Naive thymus-derived CD4-positive, alpha-beta T cell (primary cell): ENCODE results near the gene CPXM2. TPM values are rescaled to one million over a fixed set of nuclear protein-coding genes. Genes with fewer than 3 reads are reported as not detected.

Experiments used
- ATAC-seq: fragments of 150-1000 bp; cut with Tn5 transposase; 2 replicates; pipeline ENCODE4 v1.10.0; 2021; ENCODE audit warnings: mild to moderate bottlenecking, moderate library complexity
- CTCF ChIA-PET: fragments of 350-600 bp; sonication (Branson Sonifier 250); formaldehyde crosslinking; loops from one replicate; lab custom pipeline; 2021; ENCODE audit warnings: antibody characterized with exemption; lab: Charles Lee
- POLR2A ChIA-PET: fragments of 350-600 bp; sonication (Branson Sonifier 250); formaldehyde crosslinking; loops from one replicate; lab custom pipeline; 2021; ENCODE audit warnings: antibody characterized with exemption, inconsistent platforms; lab: Charles Lee
- DNase-seq, 9 donors: peaks; one replicate each; pipeline versions ENCODE4 v3.0.0 to v3.0.0-alpha.2; 2020 to 2022; ENCODE audit warnings: mixed read lengths in 1 of 9
- H3K27ac ChIP-seq: one replicate; pipeline ENCODE4 v1.7.0; 2013; ENCODE audit warnings: mild to moderate bottlenecking, low read depth, low read length, moderate library complexity
- H3K27me3 ChIP-seq, 2 donors: one replicate each; pipeline ENCODE4 v1.7.0; 2013; ENCODE audit warnings: low read length in 2 of 2, mild to moderate bottlenecking in 2 of 2, moderate library complexity in 2 of 2; ENCODE audit not compliant: control insufficient read depth in 2 of 2, insufficient read depth in 2 of 2
- H3K36me3 ChIP-seq, 3 experiments: 1 replicate in 2 of 3; 2 replicates in 1 of 3; pipeline ENCODE4 v1.7.0; 2013; ENCODE audit warnings: low read length in 3 of 3, mild to moderate bottlenecking in 3 of 3, moderate library complexity in 1 of 3; ENCODE audit not compliant: insufficient read depth in 3 of 3, control insufficient read depth in 2 of 3
- H3K4me1 ChIP-seq, 2 donors: one replicate each; pipeline ENCODE4 v1.7.0; 2013; ENCODE audit warnings: low read length in 2 of 2, mild to moderate bottlenecking in 2 of 2, moderate library complexity in 1 of 2; ENCODE audit not compliant: control insufficient read depth in 2 of 2, insufficient read depth in 2 of 2
- H3K4me3 ChIP-seq: 2 replicates; pipeline ENCODE4 v1.7.0; 2013; ENCODE audit warnings: mild to moderate bottlenecking, low read length
- H3K9me3 ChIP-seq, 3 experiments: 1 replicate in 2 of 3; 2 replicates in 1 of 3; pipeline ENCODE4 v1.7.0; 2013; ENCODE audit warnings: low read length in 3 of 3; ENCODE audit not compliant: control insufficient read depth in 2 of 3
- H3K27ac Mint-ChIP-seq, 9 donors: one replicate each; pipeline ENCODE4 v1.8.0; 2020 to 2022; ENCODE audit warnings: mixed read lengths in 9 of 9, mild to moderate bottlenecking in 8 of 9, moderate library complexity in 5 of 9, inconsistent platforms in 2 of 9
- H3K27me3 Mint-ChIP-seq, 5 donors: one replicate each; pipeline ENCODE4 v1.8.0; 2021 to 2022; ENCODE audit warnings: mixed read lengths in 5 of 5, mild to moderate bottlenecking in 1 of 5
- H3K36me3 Mint-ChIP-seq, 5 donors: one replicate each; pipeline ENCODE4 v1.8.0; 2020 to 2022; ENCODE audit warnings: mixed read lengths in 5 of 5, mild to moderate bottlenecking in 3 of 5, inconsistent platforms in 1 of 5
- H3K4me1 Mint-ChIP-seq, 7 donors: one replicate each; pipeline ENCODE4 v1.8.0; 2020 to 2022; ENCODE audit warnings: mixed read lengths in 7 of 7, mild to moderate bottlenecking in 3 of 7, inconsistent platforms in 1 of 7
- H3K4me3 Mint-ChIP-seq, 10 donors: one replicate each; pipeline ENCODE4 v1.8.0; 2020 to 2022; ENCODE audit warnings: mild to moderate bottlenecking in 10 of 10, mixed read lengths in 10 of 10, moderate library complexity in 6 of 10, inconsistent platforms in 2 of 10
- H3K9me3 Mint-ChIP-seq, 11 donors: one replicate each; pipeline ENCODE4 v1.8.0; 2020 to 2022; ENCODE audit warnings: mixed read lengths in 11 of 11, mild to moderate bottlenecking in 4 of 11, inconsistent platforms in 1 of 11, moderate library complexity in 1 of 11
- intact Hi-C, 2 donors: fragments of 100-400 bp; cut with micrococcal nuclease; formaldehyde crosslinking; loops; one replicate each; pipeline ENCODE4 v1.15.1; 2023
- polyA plus RNA-seq, 2 donors: library from polyadenylated mRNA; unstranded; fragments of 300-500 nt; fragmentation: Illumina TruSeq; gene quantifications; one replicate each; pipeline ENCODE4 v1.2.3, GENCODE V29; 2021
- total RNA-seq, 6 experiments: library from RNA in 5 of 6; stranded (reverse) in 5 of 6; gene quantifications; 1 replicate in 5 of 6; 2 replicates in 1 of 6; pipeline ENCODE4 v1.2.3 and lab custom pipeline; 2021 to 2026

The CPXM2 gene
- total and polyA plus RNA-seq, 7 experiments from 2014 or later = not detected

- H3K4me1 Mint-ChIP-seq = peaks cover 0 to 3% (median 0%) of the 10 kb centered on the region in 7 donors
- peaks cover 0 to 3% (median 0%) of the 10 kb centered on the region in 5 donors for H3K36me3 Mint-ChIP-seq
- peaks cover 7% of the 10 kb centered on the region in 3 experiments for H3K9me3 ChIP-seq
- H3K27me3 Mint-ChIP-seq = peaks cover 3 to 23% (median 12%) of the 10 kb centered on the region in 5 donors
- ChIA-PET POLR2A (no interaction called here), CTCF (no interaction called here)
- H3K4me3 ChIP-seq = no peak overlapping the region
- H3K27ac ChIP-seq = no peak overlapping the region
- no peaks in the 10 kb centered on the region for H3K4me1 ChIP-seq
- H3K9me3 Mint-ChIP-seq = peaks cover 0 to 20% (median 5%) of the 10 kb centered on the region in 11 donors
- H3K27me3 ChIP-seq = no peaks in the 10 kb centered on the region
- ATAC-seq (no peak), DNase-seq (no peak)
- no peaks in the 10 kb centered on the region for H3K36me3 ChIP-seq
- peak overlapping the region in 4 of 9 donors; percentile 34 to 84 (median 66) for H3K27ac Mint-ChIP-seq
- intact Hi-C loops = no loop called here
- peak overlapping the region in 2 of 10 donors; percentile 47 to 54 for H3K4me3 Mint-ChIP-seq
These were observed 118.7 kb downstream of the CPXM2 start for GRCh38 chr10:123772645-123773508.

GRCh38 chr10:123771877-123772644, 119.5 kb downstream of the CPXM2 start:
- H3K4me3 Mint-ChIP-seq = no peak overlapping the region
- peaks cover 0 to 3% (median 0%) of the 10 kb centered on the region in 5 donors for H3K36me3 Mint-ChIP-seq
- no peaks in the 10 kb centered on the region for H3K4me1 ChIP-seq
- DNase-seq (no peak), ATAC-seq (peak; percentile 63)
- H3K9me3 Mint-ChIP-seq = peaks cover 0 to 20% (median 5%) of the 10 kb centered on the region in 11 donors
- POLR2A ChIA-PET = no interaction called here
- peaks cover 5 to 23% (median 7%) of the 10 kb centered on the region in 5 donors for H3K27me3 Mint-ChIP-seq
- peak overlapping the region in 2 of 9 donors; percentile 51 to 80 for H3K27ac Mint-ChIP-seq
- peaks cover 0 to 3% (median 0%) of the 10 kb centered on the region in 7 donors for H3K4me1 Mint-ChIP-seq
- intact Hi-C loops = no loop called here
- no peaks in the 10 kb centered on the region for H3K27me3 ChIP-seq
- no peak overlapping the region for H3K4me3 ChIP-seq
- peaks cover 7% of the 10 kb centered on the region in 3 experiments for H3K9me3 ChIP-seq
- CTCF ChIA-PET = no interaction called here
- H3K36me3 ChIP-seq = no peaks in the 10 kb centered on the region
- no peak overlapping the region for H3K27ac ChIP-seq

GRCh38 chr10:123769647-123770046, 122.0 kb downstream of the CPXM2 start:
- H3K27ac ChIP-seq = no peak overlapping the region
- no peaks in the 10 kb centered on the region for H3K27me3 ChIP-seq
- Mint-ChIP-seq H3K27me3 (peaks cover 3 to 35% (median 18%) of the 10 kb centered on the region in 5 donors), H3K4me1 (peaks cover 0 to 3% (median 0%) of the 10 kb centered on the region in 7 donors), H3K9me3 (peaks cover 0 to 17% (median 5%) of the 10 kb centered on the region in 11 donors), H3K4me3 (no peak overlapping the region), H3K36me3 (peaks cover 0 to 3% (median 0%) of the 10 kb centered on the region in 5 donors), H3K27ac (no peak overlapping the region)
- no peak overlapping the region for H3K4me3 ChIP-seq
- peaks cover 7% of the 10 kb centered on the region in 3 experiments for H3K9me3 ChIP-seq
- intact Hi-C loops = no loop called here
- ChIA-PET POLR2A (no interaction called here), CTCF (no interaction called here)
- H3K4me1 ChIP-seq = no peaks in the 10 kb centered on the region
- no peaks in the 10 kb centered on the region for H3K36me3 ChIP-seq
- DNase-seq (no peak), ATAC-seq (no peak)

GRCh38 chr10:123766761-123767160, 124.8 kb downstream of the CPXM2 start:
- Mint-ChIP-seq H3K4me3 (no peak overlapping the region), H3K36me3 (no peaks in the 10 kb centered on the region), H3K9me3 (peaks cover 0 to 4% (median 0%) of the 10 kb centered on the region in 11 donors), H3K27ac (no peak overlapping the region), H3K4me1 (no peaks in the 10 kb centered on the region), H3K27me3 (peaks cover 3 to 39% (median 23%) of the 10 kb centered on the region in 5 donors)
- ChIA-PET POLR2A (no interaction called here), CTCF (no interaction called here)
- H3K27me3 ChIP-seq = no peaks in the 10 kb centered on the region
- H3K36me3 ChIP-seq = no peaks in the 10 kb centered on the region
- DNase-seq = no peak
- H3K9me3 ChIP-seq = peaks cover 0 to 5% (median 0%) of the 10 kb centered on the region in 3 experiments
- H3K4me1 ChIP-seq = no peaks in the 10 kb centered on the region
- ATAC-seq = no peak
- intact Hi-C loops = no loop called here
- H3K4me3 ChIP-seq = no peak overlapping the region
- H3K27ac ChIP-seq = no peak overlapping the region

GRCh38 chr10:123766012-123766411, 125.6 kb downstream of the CPXM2 start:
- POLR2A ChIA-PET = no interaction called here
- no peaks in the 10 kb centered on the region for H3K27me3 ChIP-seq
- H3K4me1 Mint-ChIP-seq = no peaks in the 10 kb centered on the region
- no peak overlapping the region for H3K27ac ChIP-seq
- DNase-seq (no peak), ATAC-seq (no peak)
- H3K36me3 Mint-ChIP-seq = no peaks in the 10 kb centered on the region
- no peaks in the 10 kb centered on the region for H3K36me3 ChIP-seq
- H3K9me3 ChIP-seq = no peaks in the 10 kb centered on the region
- H3K4me3 ChIP-seq = no peak overlapping the region
- intact Hi-C loops = no loop called here
- H3K4me1 ChIP-seq = no peaks in the 10 kb centered on the region
- CTCF ChIA-PET = no interaction called here
- H3K27me3 Mint-ChIP-seq = peaks cover 3 to 44% (median 23%) of the 10 kb centered on the region in 5 donors
- peaks cover 0 to 4% (median 0%) of the 10 kb centered on the region in 11 donors for H3K9me3 Mint-ChIP-seq
- H3K4me3 Mint-ChIP-seq = no peak overlapping the region
- no peak overlapping the region for H3K27ac Mint-ChIP-seq

GRCh38 chr10:123761666-123762230, 129.9 kb downstream of the CPXM2 start:
- Mint-ChIP-seq H3K36me3 (no peaks in the 10 kb centered on the region), H3K4me1 (no peaks in the 10 kb centered on the region), H3K4me3 (no peak overlapping the region), H3K27me3 (peaks cover under 1 to 33% (median 18%) of the 10 kb centered on the region in 5 donors), H3K27ac (no peak overlapping the region), H3K9me3 (peaks cover 0 to 1% (median 0%) of the 10 kb centered on the region in 11 donors)
- Histone ChIP-seq H3K27me3 (no peaks in the 10 kb centered on the region), H3K4me3 (no peak overlapping the region), H3K36me3 (no peaks in the 10 kb centered on the region), H3K27ac (no peak overlapping the region), H3K4me1 (no peaks in the 10 kb centered on the region), H3K9me3 (no peaks in the 10 kb centered on the region)
- CTCF ChIA-PET = no interaction called here
- no peak for ATAC-seq
- intact Hi-C loops = no loop called here
- DNase-seq = no peak
- POLR2A ChIA-PET = no interaction called here
